HG02571 (cell line): ENCODE measurements around the gene ZC3H12A.
"Not testable (repeated sequence)": the region's sequence is repeated elsewhere in the genome, so short reads cannot be mapped to it uniquely, and the experiment has no call there.

ENCODE experiments used
- ATAC-seq: cut with Tn5 transposase; IDR thresholded peaks from one replicate; pipeline ENCODE4 v1.9.1; 2021; ENCODE audit warnings: mild to moderate bottlenecking, moderate library complexity; ENCODE audit not compliant: unreplicated experiment

ZC3H12A gene

GRCh38 chr1:37498872-37499617, 24.7 kb downstream of the ZC3H12A start:
- no peak for ATAC-seq

GRCh38 chr1:37501661-37502060, 27.3 kb downstream of the ZC3H12A start:
- ATAC-seq, result no peak

- no peak for ATAC-seq
Measured at GRCh38 chr1:37502104-37502503, 27.7 kb downstream of the ZC3H12A start.

- ATAC-seq, result not testable (repeated sequence)
Measured at GRCh38 chr1:37502791-37503190, 28.4 kb downstream of the ZC3H12A start.

GRCh38 chr1:37506740-37507139, 32.4 kb downstream of the ZC3H12A start:
- no peak for ATAC-seq

- ATAC-seq, result no peak
Measured at GRCh38 chr1:37509181-37509580, 34.8 kb downstream of the ZC3H12A start.

GRCh38 chr1:37513795-37514349, 39.5 kb downstream of the ZC3H12A start:
- peak; percentile 29 for ATAC-seq

- peak; percentile 85 for ATAC-seq
Measured at GRCh38 chr1:37514350-37515184, 40.2 kb downstream of the ZC3H12A start, which contains the start of gene MEAF6. TSS of gene MEAF6 (minus strand) at chr1:37514766. CDS start at chr1:37514746, 20 bp downstream.

- ATAC-seq, result no peak
Measured at GRCh38 chr1:37515185-37516034, 41.0 kb downstream of the ZC3H12A start.

GRCh38 chr1:37517569-37517968, 43.2 kb downstream of the ZC3H12A start:
- no peak for ATAC-seq

GRCh38 chr1:37518241-37518640, 43.9 kb downstream of the ZC3H12A start:
- ATAC-seq, result not testable (repeated sequence)

GRCh38 chr1:37518929-37519328, 44.5 kb downstream of the ZC3H12A start:
- not testable (repeated sequence) for ATAC-seq

- no peak for ATAC-seq
Measured at GRCh38 chr1:37519613-37520012, 45.2 kb downstream of the ZC3H12A start.

- ATAC-seq, result not testable (repeated sequence)
Measured at GRCh38 chr1:37529888-37530287, 55.5 kb downstream of the ZC3H12A start.

- ATAC-seq, result not testable (repeated sequence)
Measured at GRCh38 chr1:37532418-37533156, 58.2 kb downstream of the ZC3H12A start.

GRCh38 chr1:37533317-37534093, 59.1 kb downstream of the ZC3H12A start:
- no peak for ATAC-seq
